Spleen (tissue), 11 donors: ENCODE measurements around the gene MYNN. TPM values are rescaled to one million over a fixed set of nuclear protein-coding genes. Genes with fewer than 3 reads are reported as not detected.

ENCODE experiments used
- DNase-seq: peaks from one replicate; pipeline ENCODE4 v3.0.0-alpha.2; 2020
- H3K27ac ChIP-seq, 8 donors: fragments of 200-600 bp; sonication (generic) in 7 of 8; 1 replicate in 4 of 8; 2 replicates in 4 of 8; pipeline versions ENCODE4 v1.5.0 to v1.8.0; 2016 to 2021; ENCODE audit warnings: inconsistent platforms in 4 of 8, mild to moderate bottlenecking in 4 of 8, moderate library complexity in 1 of 8
- H3K27me3 ChIP-seq, 7 donors: fragments of 200-600 bp; sonication (generic) in 6 of 7; replicated peaks in 1 of 7; 1 replicate in 4 of 7; 2 replicates in 3 of 7; pipeline versions ENCODE4 v1.5.0 to v1.8.0; 2016 to 2021; ENCODE audit warnings: inconsistent platforms in 3 of 7, mild to moderate bottlenecking in 1 of 7
- H3K36me3 ChIP-seq, 6 donors: fragments of 200-600 bp; sonication (generic) in 5 of 6; 1 replicate in 4 of 6; 2 replicates in 2 of 6; pipeline versions ENCODE4 v1.5.0 to v1.8.0; 2016 to 2021; ENCODE audit warnings: inconsistent platforms in 2 of 6
- H3K4me1 ChIP-seq, 6 donors: fragments of 200-600 bp; sonication (generic) in 5 of 6; 1 replicate in 3 of 6; 2 replicates in 3 of 6; pipeline versions ENCODE4 v1.5.0 to v1.8.0; 2016 to 2021; ENCODE audit warnings: inconsistent platforms in 3 of 6
- H3K4me3 ChIP-seq, 8 donors: fragments of 200-600 bp; sonication (generic) in 7 of 8; 1 replicate in 4 of 8; 2 replicates in 4 of 8; pipeline versions ENCODE4 v1.5.0 to v1.8.0; 2016 to 2021; ENCODE audit warnings: inconsistent platforms in 4 of 8, mild to moderate bottlenecking in 4 of 8, moderate library complexity in 2 of 8
- H3K9me3 ChIP-seq, 8 donors: fragments of 200-600 bp; sonication (generic) in 7 of 8; 1 replicate in 4 of 8; 2 replicates in 4 of 8; pipeline versions ENCODE4 v1.5.0 to v1.8.0; 2016 to 2021; ENCODE audit warnings: inconsistent platforms in 4 of 8
- POLR2A ChIP-seq, 3 donors: fragments of 450-650 bp; IDR thresholded peaks; one replicate each; pipeline ENCODE4 v1.5.1; 2017; ENCODE audit warnings: antibody characterized with exemption in 3 of 3, mild to moderate bottlenecking in 1 of 3
- POLR2AphosphoS5 ChIP-seq, 3 donors: sonication (generic); formaldehyde crosslinking; IDR thresholded peaks; one replicate each; pipeline ENCODE4 v1.5.1; 2017; ENCODE audit warnings: antibody characterized with exemption in 3 of 3
- WGBS, 5 donors: extraction: QIAGEN DNeasy Blood & Tissue Kit in 3 of 5; methylation state at CpG; one replicate each; pipeline versions ENCODE4 v1.1.5 to v1.1.7; 2013 to 2018; 5-methylcytosine and 5-hydroxymethylcytosine counted together
- intact Hi-C: fragments of 100-400 bp; cut with DNase I; formaldehyde crosslinking; loops from one replicate; pipeline ENCODE4 v1.15.0; 2023; ENCODE audit warnings: low total_unique reads
- polyA plus RNA-seq, 3 donors: library from polyadenylated mRNA; stranded (reverse); fragments of 200-250 nt; gene quantifications; one replicate each; pipeline ENCODE4 v1.2.1, GENCODE V29; 2013
- total RNA-seq, 7 donors: library from RNA; depleted of rRNA in 3 of 7; stranded (reverse); fragments of >200 nt in 3 of 7; fragmentation: NEBNext Ultra II Directional in 4 of 7; extraction: Animal tissue kit (Norgen Biotek cat#: 25700) in 4 of 7; gene quantifications; one replicate each; pipeline versions ENCODE4 v1.1.0 to v1.2.1, GENCODE V29; 2016 to 2021
- TF ChIP-seq, protein P1 (sequence below), 11 experiments: fragments of 200-600 bp in 7 of 11; fragments of 450-650 bp in 4 of 11; sonication (generic) in 4 of 11; IDR thresholded peaks in 8 of 11; conservative IDR thresholded peaks in 3 of 11; 1 replicate in 7 of 11; 2 replicates in 4 of 11; pipeline versions ENCODE4 v1.4.0 to v1.8.0; 2016 to 2021; ENCODE audit warnings: antibody characterized with exemption in 11 of 11, inconsistent platforms in 4 of 11, mild to moderate bottlenecking in 1 of 11
- donor health status: healthy with polysubstance abuse.
- donor health status: DM: no; HTN: no; CAD: no; lungs with moderate emphysema.
- donor health status: DM: no; HTN: no; CAD: no.
- donor health status: Bipolar disorder and iron deficiency.
- donor health status: healthy.
- donor health status: DM: no; HTN: no; CAD: no.
- donor health status: DM: yes; HTN: yes; CAD: no.

Gene MYNN
- total and polyA plus RNA-seq, 10 donors: 8.3 to 21.8 (median 16.0) TPM

- Histone ChIP-seq H3K9me3 (peaks cover 0 to 16% (median 11%) of the 10 kb centered on the region in 8 donors), H3K4me1 (peaks cover 6 to 38% (median 25%) of the 10 kb centered on the region in 6 donors), H3K4me3 (no peak overlapping the region), H3K36me3 (no peaks in the 10 kb centered on the region), H3K27me3 (no peaks in the 10 kb centered on the region), H3K27ac (no peak overlapping the region)
- DNase-seq: no peak
- TF ChIP-seq POLR2A (IDR thresholded peaks at IDR 0.05) (no peak), POLR2AphosphoS5 (IDR thresholded peaks at IDR 0.05) (no peak)
- TF ChIP-seq, protein P1, sequence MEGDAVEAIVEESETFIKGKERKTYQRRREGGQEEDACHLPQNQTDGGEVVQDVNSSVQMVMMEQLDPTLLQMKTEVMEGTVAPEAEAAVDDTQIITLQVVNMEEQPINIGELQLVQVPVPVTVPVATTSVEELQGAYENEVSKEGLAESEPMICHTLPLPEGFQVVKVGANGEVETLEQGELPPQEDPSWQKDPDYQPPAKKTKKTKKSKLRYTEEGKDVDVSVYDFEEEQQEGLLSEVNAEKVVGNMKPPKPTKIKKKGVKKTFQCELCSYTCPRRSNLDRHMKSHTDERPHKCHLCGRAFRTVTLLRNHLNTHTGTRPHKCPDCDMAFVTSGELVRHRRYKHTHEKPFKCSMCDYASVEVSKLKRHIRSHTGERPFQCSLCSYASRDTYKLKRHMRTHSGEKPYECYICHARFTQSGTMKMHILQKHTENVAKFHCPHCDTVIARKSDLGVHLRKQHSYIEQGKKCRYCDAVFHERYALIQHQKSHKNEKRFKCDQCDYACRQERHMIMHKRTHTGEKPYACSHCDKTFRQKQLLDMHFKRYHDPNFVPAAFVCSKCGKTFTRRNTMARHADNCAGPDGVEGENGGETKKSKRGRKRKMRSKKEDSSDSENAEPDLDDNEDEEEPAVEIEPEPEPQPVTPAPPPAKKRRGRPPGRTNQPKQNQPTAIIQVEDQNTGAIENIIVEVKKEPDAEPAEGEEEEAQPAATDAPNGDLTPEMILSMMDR (IDR thresholded peaks at IDR 0.05 in 8 of 11, conservative IDR thresholded peaks at IDR 0.05 in 3 of 11): no peak
- 82 to 98% (median 96%) methylated on average over 4 of the region's 4 CpGs for WGBS, 5 donors
- intact Hi-C loops: no loop called here
These were observed 42.5 kb downstream of the MYNN start for GRCh38 chr3:169815590-169816150.

GRCh38 chr3:169818316-169818715 is 45.1 kb downstream of the MYNN start:
- Histone ChIP-seq H3K27me3 (no peaks in the 10 kb centered on the region), H3K4me3 (no peak overlapping the region), H3K4me1 (peaks cover 1 to 12% (median 10%) of the 10 kb centered on the region in 6 donors), H3K9me3 (peaks cover 0 to 16% (median 11%) of the 10 kb centered on the region in 8 donors), H3K36me3 (no peaks in the 10 kb centered on the region), H3K27ac (no peak overlapping the region)
- DNase-seq: no peak
- intact Hi-C loops: no loop called here
- 51 to 70% (median 62%) methylated on average over 2 of the region's 2 CpGs for WGBS, 5 donors
- TF ChIP-seq POLR2AphosphoS5 (IDR thresholded peaks at IDR 0.05): no peak
- TF ChIP-seq, protein P1 (IDR thresholded peaks at IDR 0.05 in 8 of 11, conservative IDR thresholded peaks at IDR 0.05 in 3 of 11): no peak
- no peak for TF ChIP-seq POLR2A (IDR thresholded peaks at IDR 0.05)

- TF ChIP-seq, protein P1 (IDR thresholded peaks at IDR 0.05 in 8 of 11, conservative IDR thresholded peaks at IDR 0.05 in 3 of 11): no peak
- TF ChIP-seq POLR2A (IDR thresholded peaks at IDR 0.05) (no peak), POLR2AphosphoS5 (IDR thresholded peaks at IDR 0.05) (no peak)
- H3K4me1 ChIP-seq: no peaks in the 10 kb centered on the region
- 89 to 95% (median 93%) methylated on average over 15 of the region's 15 CpGs for WGBS, 5 donors
- no peak overlapping the region for H3K27ac ChIP-seq
- no peaks in the 10 kb centered on the region for H3K9me3 ChIP-seq
- no peak for DNase-seq
- intact Hi-C loops: no loop called here
- H3K4me3 ChIP-seq: no peak overlapping the region
- H3K36me3 ChIP-seq: no peaks in the 10 kb centered on the region
- no peaks in the 10 kb centered on the region for H3K27me3 ChIP-seq
These were observed 48.9 kb downstream of the MYNN start for GRCh38 chr3:169822091-169822490.

GRCh38 chr3:169822540-169822939 is 49.3 kb downstream of the MYNN start:
- intact Hi-C loops: no loop called here
- DNase-seq: no peak
- 94 to 97% (median 96%) methylated on average over 20 of the region's 20 CpGs for WGBS, 5 donors
- Histone ChIP-seq H3K27ac (no peak overlapping the region), H3K27me3 (no peaks in the 10 kb centered on the region), H3K36me3 (no peaks in the 10 kb centered on the region), H3K4me1 (no peaks in the 10 kb centered on the region), H3K9me3 (no peaks in the 10 kb centered on the region), H3K4me3 (no peak overlapping the region)
- TF ChIP-seq POLR2AphosphoS5 (IDR thresholded peaks at IDR 0.05): no peak
